Esophagus muscularis mucosa (tissue), 4 donors: ENCODE measurements around the gene RHPN2.

Experiments used
- EP300 ChIP-seq: sonication (generic); formaldehyde crosslinking; IDR thresholded peaks from one replicate; pipeline ENCODE4 v1.6.1; 2017; ENCODE audit warnings: antibody characterized with exemption
- POLR2A ChIP-seq: fragments of 450-650 bp; IDR thresholded peaks from one replicate; pipeline ENCODE4 v1.6.1; 2017; ENCODE audit warnings: antibody characterized with exemption, moderate library complexity, mild to moderate bottlenecking, low read depth
- POLR2AphosphoS5 ChIP-seq, 2 donors: sonication (generic); formaldehyde crosslinking; IDR thresholded peaks; one replicate each; pipeline ENCODE4 v1.6.1; 2017; ENCODE audit warnings: antibody characterized with exemption in 2 of 2
- TF ChIP-seq, protein P1 (sequence below), 3 experiments: fragments of 200-600 bp in 2 of 3; fragments of 450-650 bp in 1 of 3; sonication (generic) in 2 of 3; IDR thresholded peaks; one replicate each; pipeline ENCODE4 v1.5.1; 2017 to 2019; ENCODE audit warnings: antibody characterized with exemption in 3 of 3, mild to moderate bottlenecking in 2 of 3, moderate library complexity in 1 of 3

GRCh38 chr19:33039815-33040214, 24.9 kb downstream of the RHPN2 start:
- TF ChIP-seq POLR2A, result no peak
- TF ChIP-seq POLR2AphosphoS5 (IDR thresholded peaks at IDR 0.05), result no peak
- TF ChIP-seq, protein P1, sequence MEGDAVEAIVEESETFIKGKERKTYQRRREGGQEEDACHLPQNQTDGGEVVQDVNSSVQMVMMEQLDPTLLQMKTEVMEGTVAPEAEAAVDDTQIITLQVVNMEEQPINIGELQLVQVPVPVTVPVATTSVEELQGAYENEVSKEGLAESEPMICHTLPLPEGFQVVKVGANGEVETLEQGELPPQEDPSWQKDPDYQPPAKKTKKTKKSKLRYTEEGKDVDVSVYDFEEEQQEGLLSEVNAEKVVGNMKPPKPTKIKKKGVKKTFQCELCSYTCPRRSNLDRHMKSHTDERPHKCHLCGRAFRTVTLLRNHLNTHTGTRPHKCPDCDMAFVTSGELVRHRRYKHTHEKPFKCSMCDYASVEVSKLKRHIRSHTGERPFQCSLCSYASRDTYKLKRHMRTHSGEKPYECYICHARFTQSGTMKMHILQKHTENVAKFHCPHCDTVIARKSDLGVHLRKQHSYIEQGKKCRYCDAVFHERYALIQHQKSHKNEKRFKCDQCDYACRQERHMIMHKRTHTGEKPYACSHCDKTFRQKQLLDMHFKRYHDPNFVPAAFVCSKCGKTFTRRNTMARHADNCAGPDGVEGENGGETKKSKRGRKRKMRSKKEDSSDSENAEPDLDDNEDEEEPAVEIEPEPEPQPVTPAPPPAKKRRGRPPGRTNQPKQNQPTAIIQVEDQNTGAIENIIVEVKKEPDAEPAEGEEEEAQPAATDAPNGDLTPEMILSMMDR (IDR thresholded peaks at IDR 0.05), result no peak
- no peak for TF ChIP-seq EP300
